ENCODE measurements around the gene PTPRN2. TPM values are rescaled to one million over a fixed set of nuclear protein-coding genes. Genes with fewer than 3 reads are reported as not detected.

PTPRN2 gene
- total and polyA plus RNA-seq, 4 experiments from 2014 or later = 1.7 to 2.6 (median 1.9) TPM

DNA sequence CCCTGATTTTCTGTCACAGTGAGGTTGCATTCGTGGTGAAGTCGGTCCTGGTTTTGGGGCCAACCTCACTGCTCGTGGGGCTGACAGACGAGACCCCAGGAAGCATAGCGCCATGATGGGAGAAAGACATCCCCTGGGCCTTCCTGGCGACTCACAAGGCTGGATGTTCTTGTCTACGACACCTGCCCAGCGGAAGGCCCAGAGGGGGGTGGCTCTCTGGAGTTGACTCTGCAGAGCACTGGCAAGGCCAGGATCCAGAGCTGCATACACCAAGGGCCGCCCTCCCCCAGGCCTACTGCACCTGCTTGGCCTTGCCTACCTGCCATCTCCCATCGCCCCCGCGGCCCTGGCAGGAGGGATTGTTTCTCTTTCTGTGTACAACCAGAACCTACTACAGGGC, 608.9 kb downstream of the PTPRN2 start:
- no peaks in the 10 kb centered on the region for H3K27me3 ChIP-seq (ENCODE audit: insufficient read depth, low read length)
- POLR2A ChIA-PET (ENCODE audit: partially characterized antibody) = no interaction called here
- intact Hi-C loops (cut with micrococcal nuclease) = no loop called here
- Mint-ChIP-seq H3K27ac (no peak overlapping the region), H3K27me3 (peaks cover 0 to 3% of the 10 kb centered on the region in 2 donors), H3K9me3 (peaks cover 0 to 24% (median 15%) of the 10 kb centered on the region in 8 donors), H3K36me3 (peaks cover 0 to 3% of the 10 kb centered on the region in 2 donors), H3K4me1 (no peaks in the 10 kb centered on the region), H3K4me3 (no peak overlapping the region)
- H3K27ac ChIP-seq (ENCODE audit: low read depth, low read length) = no peak overlapping the region
- no peaks in the 10 kb centered on the region for H3K36me3 ChIP-seq (ENCODE audit: insufficient read depth, low read length)
- peak in 1 of 5 donors; percentile 13 for DNase-seq
- no peak overlapping the region for H3K4me3 ChIP-seq (ENCODE audit: low read length in 2 of 2)
- H3K9me3 ChIP-seq (ENCODE audit: control insufficient read depth in 1 of 2, low read length in 2 of 2) = peaks cover 0 to 6% of the 10 kb centered on the region in 2 donors
- H3K4me1 ChIP-seq (ENCODE audit: insufficient read depth, low read length) = no peaks in the 10 kb centered on the region
- CTCF ChIA-PET (ENCODE audit: partially characterized antibody) = no interaction called here

DNA sequence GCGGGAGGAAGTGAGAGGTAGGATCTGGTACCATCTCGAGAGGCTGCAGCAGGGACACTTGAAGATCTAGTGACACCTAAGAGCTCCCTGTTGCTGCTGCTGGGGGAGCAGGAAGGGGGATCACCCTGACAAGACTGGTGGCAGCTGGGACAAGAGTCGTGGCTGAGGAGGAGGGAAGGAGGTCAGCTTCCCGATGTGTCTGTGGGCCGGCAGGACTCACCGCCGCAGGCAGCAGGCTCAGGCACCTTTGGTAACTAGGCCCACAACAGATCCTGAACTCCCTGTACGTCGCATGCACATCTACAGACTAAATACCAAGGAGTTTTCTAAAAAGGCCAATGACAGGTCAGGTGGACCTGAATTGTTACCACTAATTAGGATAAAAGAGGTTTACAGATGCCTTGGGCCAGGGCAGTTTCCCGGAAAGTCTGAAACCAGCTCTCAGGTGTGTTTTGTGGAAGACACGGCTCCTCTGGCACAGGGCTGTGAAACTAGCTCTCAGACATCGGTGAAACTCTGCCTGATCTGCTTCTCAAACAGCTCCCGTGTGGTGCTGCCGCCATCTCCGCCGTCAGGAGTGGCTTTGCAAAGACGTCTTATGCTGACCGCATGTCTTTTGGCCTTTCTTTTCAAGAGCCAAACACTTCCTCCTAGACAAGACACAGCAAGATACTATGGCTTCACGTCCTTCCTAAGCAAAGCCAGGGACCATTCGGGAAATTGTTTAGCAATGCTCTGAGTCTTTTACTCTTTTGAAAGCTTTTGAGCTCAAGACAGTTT, 609.7 kb downstream of the PTPRN2 start:
- Histone ChIP-seq H3K4me1 (ENCODE audit: insufficient read depth, low read length) (no peaks in the 10 kb centered on the region), H3K27ac (ENCODE audit: low read depth, low read length) (no peak overlapping the region), H3K9me3 (ENCODE audit: control insufficient read depth in 1 of 2, low read length in 2 of 2) (peaks cover 0 to 6% of the 10 kb centered on the region in 2 donors), H3K36me3 (ENCODE audit: insufficient read depth, low read length) (no peaks in the 10 kb centered on the region), H3K4me3 (ENCODE audit: low read length in 2 of 2) (no peak overlapping the region), H3K27me3 (ENCODE audit: insufficient read depth, low read length) (no peaks in the 10 kb centered on the region)
- ChIA-PET CTCF (ENCODE audit: partially characterized antibody) (no interaction called here), POLR2A (ENCODE audit: partially characterized antibody) (no interaction called here)
- Mint-ChIP-seq H3K4me1 (no peaks in the 10 kb centered on the region), H3K9me3 (peaks cover 0 to 32% (median 20%) of the 10 kb centered on the region in 8 donors), H3K27ac (no peak overlapping the region), H3K36me3 (peaks cover 3% of the 10 kb centered on the region in 2 donors), H3K27me3 (peaks cover 0 to 3% of the 10 kb centered on the region in 2 donors), H3K4me3 (no peak overlapping the region)
- DNase-seq = peak in 1 of 5 donors; percentile 20
- intact Hi-C loops (cut with micrococcal nuclease) = no loop called here

DNA sequence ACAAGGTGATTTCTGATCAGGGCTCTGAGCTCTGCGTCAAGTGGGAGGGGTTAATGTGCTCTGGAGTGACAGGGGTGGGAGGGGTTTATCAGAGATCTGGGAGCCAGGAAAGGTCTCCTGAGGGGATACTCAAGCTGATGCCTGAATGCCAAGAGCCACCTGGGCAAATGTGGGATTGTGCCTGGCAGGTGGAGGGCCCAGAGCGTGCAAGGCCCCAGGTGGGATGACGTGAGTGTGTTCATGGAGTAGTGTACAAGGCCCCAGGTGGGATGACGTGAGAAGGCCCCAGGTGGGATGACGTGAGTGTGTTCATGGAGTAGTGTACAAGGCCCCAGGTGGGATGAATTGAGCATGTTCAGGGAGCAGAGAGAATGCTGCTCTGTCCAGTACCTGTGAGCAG, 610.3 kb downstream of the PTPRN2 start:
- H3K4me3 Mint-ChIP-seq = no peak overlapping the region
- no peak for DNase-seq
- H3K4me1 Mint-ChIP-seq = no peaks in the 10 kb centered on the region
- no peak overlapping the region for H3K27ac Mint-ChIP-seq
- CTCF ChIA-PET (ENCODE audit: partially characterized antibody) = no interaction called here
- Histone ChIP-seq H3K36me3 (ENCODE audit: insufficient read depth, low read length) (no peaks in the 10 kb centered on the region), H3K27ac (ENCODE audit: low read depth, low read length) (no peak overlapping the region), H3K9me3 (ENCODE audit: control insufficient read depth in 1 of 2, low read length in 2 of 2) (peaks cover 0 to 6% of the 10 kb centered on the region in 2 donors), H3K4me1 (ENCODE audit: insufficient read depth, low read length) (no peaks in the 10 kb centered on the region), H3K4me3 (ENCODE audit: low read length in 2 of 2) (no peak overlapping the region), H3K27me3 (ENCODE audit: insufficient read depth, low read length) (no peaks in the 10 kb centered on the region)
- H3K9me3 Mint-ChIP-seq = peaks cover 0 to 36% (median 20%) of the 10 kb centered on the region in 8 donors
- intact Hi-C loops (cut with micrococcal nuclease) = no loop called here
- peaks cover 3% of the 10 kb centered on the region in 2 donors for H3K36me3 Mint-ChIP-seq
- POLR2A ChIA-PET (ENCODE audit: partially characterized antibody) = no interaction called here
- peaks cover 0 to 3% of the 10 kb centered on the region in 2 donors for H3K27me3 Mint-ChIP-seq

DNA sequence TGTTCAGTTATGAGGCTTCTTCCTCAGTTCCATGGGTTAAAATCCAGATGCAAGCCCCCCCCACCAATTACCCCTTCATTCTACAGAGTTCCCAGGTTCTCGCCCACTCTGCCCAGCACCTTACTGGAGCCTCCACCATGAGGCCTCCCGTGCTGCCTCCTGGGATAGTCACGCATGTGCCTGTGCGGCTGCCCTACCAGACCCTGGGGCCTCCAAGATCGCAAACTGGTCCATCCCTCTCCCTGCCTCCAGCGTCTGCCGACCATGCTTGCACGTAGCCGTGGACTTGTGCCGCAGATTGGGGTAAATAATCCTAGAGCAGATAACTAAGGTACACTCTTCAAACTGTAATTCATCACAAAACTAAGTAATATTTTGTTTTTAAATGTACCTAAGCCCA, 611.2 kb downstream of the PTPRN2 start:
- intact Hi-C loops (cut with micrococcal nuclease) = no loop called here
- DNase-seq = peak in 1 of 5 donors; percentile 30
- Histone ChIP-seq H3K9me3 (ENCODE audit: control insufficient read depth in 1 of 2, low read length in 2 of 2) (peaks cover 0 to 6% of the 10 kb centered on the region in 2 donors), H3K36me3 (ENCODE audit: insufficient read depth, low read length) (no peaks in the 10 kb centered on the region), H3K4me1 (ENCODE audit: insufficient read depth, low read length) (no peaks in the 10 kb centered on the region), H3K4me3 (ENCODE audit: low read length in 2 of 2) (no peak overlapping the region), H3K27ac (ENCODE audit: low read depth, low read length) (no peak overlapping the region), H3K27me3 (ENCODE audit: insufficient read depth, low read length) (no peaks in the 10 kb centered on the region)
- ChIA-PET POLR2A (ENCODE audit: partially characterized antibody) (no interaction called here), CTCF (ENCODE audit: partially characterized antibody) (no interaction called here)
- Mint-ChIP-seq H3K4me1 (no peaks in the 10 kb centered on the region), H3K27ac (no peak overlapping the region), H3K4me3 (no peak overlapping the region), H3K36me3 (peaks cover 3 to 6% of the 10 kb centered on the region in 2 donors), H3K27me3 (peaks cover 0 to 3% of the 10 kb centered on the region in 2 donors), H3K9me3 (peaks cover 0 to 44% (median 24%) of the 10 kb centered on the region in 8 donors)

DNA sequence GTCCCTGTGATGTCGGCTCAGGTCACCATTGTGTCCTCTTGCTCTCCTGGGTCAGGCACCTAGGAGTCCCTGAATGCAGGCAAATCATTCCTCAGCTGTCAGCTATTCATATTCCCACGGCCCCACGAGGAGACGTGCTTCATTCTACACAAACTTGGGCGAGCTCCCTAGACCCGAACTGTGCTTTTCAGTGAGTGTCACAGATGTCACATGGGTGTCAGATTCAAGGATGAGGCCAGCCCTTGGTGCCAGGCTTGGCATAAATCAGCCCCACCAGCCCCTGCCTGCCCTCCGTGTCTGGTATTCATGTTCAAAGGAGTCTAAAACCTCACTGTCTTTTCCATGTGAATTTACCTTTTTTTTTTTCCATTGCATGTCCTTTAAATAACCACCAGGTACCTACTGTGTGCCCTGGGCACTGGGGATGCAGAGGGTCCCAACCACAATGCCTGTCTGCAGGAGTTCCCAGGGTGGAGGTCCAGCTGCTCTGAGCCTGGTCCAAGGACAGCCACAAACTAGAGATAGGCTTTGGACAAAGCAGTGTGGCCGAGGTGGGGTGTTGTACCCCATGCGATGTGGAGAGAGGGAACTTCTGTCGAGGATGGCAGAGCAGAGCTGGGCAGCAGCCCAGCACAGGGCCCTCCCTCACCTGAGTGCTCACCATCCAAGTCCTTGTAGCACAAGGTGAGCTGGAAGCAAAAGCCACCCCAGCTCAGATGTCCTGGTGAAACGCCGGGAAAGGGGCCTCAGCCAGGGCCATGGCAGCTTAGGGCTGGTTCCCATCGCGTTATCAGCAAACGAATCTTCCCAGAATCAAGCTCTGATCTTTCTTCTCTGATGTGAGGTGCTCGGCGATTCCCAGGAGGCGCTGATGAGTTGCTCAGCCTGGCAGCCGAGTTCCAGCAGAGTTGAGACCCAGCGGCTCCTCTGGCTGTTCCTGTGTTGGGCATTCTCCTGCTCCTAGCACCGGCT, 611.9 kb downstream of the PTPRN2 start:
- Histone ChIP-seq H3K27ac (ENCODE audit: low read depth, low read length) (no peak overlapping the region), H3K9me3 (ENCODE audit: control insufficient read depth in 1 of 2, low read length in 2 of 2) (peaks cover 0 to 6% of the 10 kb centered on the region in 2 donors), H3K4me3 (ENCODE audit: low read length in 2 of 2) (no peak overlapping the region), H3K4me1 (ENCODE audit: insufficient read depth, low read length) (no peaks in the 10 kb centered on the region), H3K36me3 (ENCODE audit: insufficient read depth, low read length) (no peaks in the 10 kb centered on the region), H3K27me3 (ENCODE audit: insufficient read depth, low read length) (no peaks in the 10 kb centered on the region)
- Mint-ChIP-seq H3K9me3 (peaks cover 3 to 52% (median 28%) of the 10 kb centered on the region in 8 donors), H3K4me1 (no peaks in the 10 kb centered on the region), H3K36me3 (peaks cover 6% of the 10 kb centered on the region in 2 donors), H3K27ac (no peak overlapping the region), H3K27me3 (peaks cover 0 to 3% of the 10 kb centered on the region in 2 donors), H3K4me3 (no peak overlapping the region)
- no peak for DNase-seq
- ChIA-PET CTCF (ENCODE audit: partially characterized antibody) (no interaction called here), POLR2A (ENCODE audit: partially characterized antibody) (no interaction called here)
- intact Hi-C loops (cut with micrococcal nuclease) = no loop called here

DNA sequence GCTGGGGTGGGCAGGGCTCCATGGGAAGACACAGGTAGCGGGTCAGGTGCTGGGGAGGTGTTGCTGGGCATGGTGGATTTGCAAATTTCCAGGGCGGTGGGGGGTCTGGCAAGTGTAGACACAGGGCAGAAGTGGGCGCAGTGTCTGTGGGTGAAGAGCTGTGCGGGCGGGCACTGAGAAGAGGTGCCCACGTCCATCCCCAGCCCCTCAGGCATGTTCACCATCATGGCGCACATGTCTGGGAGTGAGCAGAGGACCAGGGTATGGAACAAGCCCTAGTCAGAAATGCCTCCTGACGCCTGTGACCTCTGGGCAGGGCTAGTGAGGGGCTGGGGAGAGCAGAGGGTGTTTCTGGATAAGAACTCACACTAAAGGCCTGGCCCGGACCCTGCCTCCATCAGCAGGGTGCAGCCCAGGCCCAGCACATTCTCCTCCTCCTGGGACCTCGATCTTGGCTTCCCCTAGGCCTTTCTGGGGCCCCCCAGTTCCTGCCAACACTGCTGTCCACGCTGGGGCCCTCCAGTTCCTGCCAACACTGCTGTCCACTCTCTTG, 612.9 kb downstream of the PTPRN2 start:
- Histone ChIP-seq H3K4me1 (ENCODE audit: insufficient read depth, low read length) (no peaks in the 10 kb centered on the region), H3K27ac (ENCODE audit: low read depth, low read length) (no peak overlapping the region), H3K27me3 (ENCODE audit: insufficient read depth, low read length) (no peaks in the 10 kb centered on the region), H3K36me3 (ENCODE audit: insufficient read depth, low read length) (no peaks in the 10 kb centered on the region), H3K4me3 (ENCODE audit: low read length in 2 of 2) (no peak overlapping the region), H3K9me3 (ENCODE audit: control insufficient read depth in 1 of 2, low read length in 2 of 2) (peaks cover 0 to 10% of the 10 kb centered on the region in 2 donors)
- Mint-ChIP-seq H3K36me3 (peaks cover 7 to 9% of the 10 kb centered on the region in 2 donors), H3K9me3 (peaks cover 6 to 58% (median 34%) of the 10 kb centered on the region in 8 donors), H3K27ac (no peak overlapping the region), H3K4me3 (peak overlapping the region in 1 of 8 donors; percentile 64), H3K4me1 (no peaks in the 10 kb centered on the region), H3K27me3 (peaks cover 0 to 3% of the 10 kb centered on the region in 2 donors)
- intact Hi-C loops (cut with micrococcal nuclease) = no loop called here
- no peak for DNase-seq
- ChIA-PET POLR2A (ENCODE audit: partially characterized antibody) (no interaction called here), CTCF (ENCODE audit: partially characterized antibody) (no interaction called here)

Measured in CD4-positive, alpha-beta memory T cell (primary cell).